HepG2 (cell line): ENCODE results near the gene TMEM198. TPM values are rescaled to one million over a fixed set of nuclear protein-coding genes. Genes with fewer than 3 reads are reported as not detected.

Source experiments
- DR1 ChIP-seq: sonication (generic); formaldehyde crosslinking; IDR thresholded peaks from 2 replicates; pipeline ENCODE4 v1.8.0; 2021; ENCODE audit warnings: mild to moderate bottlenecking, missing genetic modification reagents, inconsistent platforms
- FOXO1 ChIP-seq: sonication (generic); formaldehyde crosslinking; IDR thresholded peaks from 2 replicates; pipeline ENCODE4 v1.4.0; 2020; ENCODE audit warnings: missing genetic modification reagents
- KAT7 ChIP-seq: IDR thresholded peaks from 2 replicates; pipeline ENCODE4 v1.6.1; 2018; ENCODE audit warnings: borderline replicate concordance, missing compliant biosample characterization
- MEF2D ChIP-seq: sonication (generic); formaldehyde crosslinking; IDR thresholded peaks from 2 replicates; pipeline ENCODE4 v1.5.1; 2020; ENCODE audit warnings: mild to moderate bottlenecking, missing genetic modification reagents
- NFE2 ChIP-seq: sonication (generic); formaldehyde crosslinking; IDR thresholded peaks from 2 replicates; pipeline ENCODE4 v1.4.0; 2020; ENCODE audit warnings: missing genetic modification reagents
- NR1H2 ChIP-seq: sonication (generic); formaldehyde crosslinking; IDR thresholded peaks from 2 replicates; pipeline ENCODE4 v1.8.1; 2022; ENCODE audit warnings: low read depth, missing genetic modification reagents, borderline replicate concordance
- RARA ChIP-seq: IDR thresholded peaks from 2 replicates; pipeline ENCODE4 v1.6.1; 2016; ENCODE audit warnings: missing genetic modification reagents, missing compliant biosample characterization
- RBM22 ChIP-seq: fragments of 200-400 bp; formaldehyde crosslinking; optimal IDR thresholded peaks from 2 replicates; pipeline ENCODE3; 2017; ENCODE audit warnings: mild to moderate bottlenecking, low read length, moderate library complexity
- RFX3 ChIP-seq: IDR thresholded peaks from 2 replicates; pipeline ENCODE4 v1.6.1; 2016; ENCODE audit warnings: missing biosample characterization, missing genetic modification reagents
- SYNCRIP ChIP-seq: fragments of 200-400 bp; formaldehyde crosslinking; IDR thresholded peaks from 2 replicates; pipeline ENCODE4 v1.6.1; 2018; ENCODE audit warnings: mild to moderate bottlenecking, low read depth, low read length; ENCODE audit not compliant: insufficient read depth
- TOPORS ChIP-seq: sonication (generic); formaldehyde crosslinking; IDR thresholded peaks from 2 replicates; pipeline ENCODE4 v1.8.0; 2023; ENCODE audit warnings: mild to moderate bottlenecking, missing genetic modification reagents
- YEATS2 ChIP-seq: sonication (generic); formaldehyde crosslinking; IDR thresholded peaks from 2 replicates; pipeline ENCODE4 v1.4.0; 2020; ENCODE audit warnings: missing genetic modification reagents, borderline replicate concordance
- ZFP62 ChIP-seq: sonication (generic); formaldehyde crosslinking; IDR thresholded peaks from 2 replicates; pipeline ENCODE4 v1.4.0; 2020; ENCODE audit warnings: missing genetic modification reagents
- ZNF205 ChIP-seq: IDR thresholded peaks from 2 replicates; pipeline ENCODE4 v1.6.1; 2018; ENCODE audit warnings: missing biosample characterization, missing genetic modification reagents
- ZNF607 ChIP-seq: sonication (generic); formaldehyde crosslinking; IDR thresholded peaks from 2 replicates; pipeline ENCODE4 v1.5.1; 2020; ENCODE audit warnings: missing genetic modification reagents, mild to moderate bottlenecking, borderline replicate concordance
- ZNF615 ChIP-seq: sonication (generic); formaldehyde crosslinking; IDR thresholded peaks from 2 replicates; pipeline ENCODE4 v1.5.0; 2020; ENCODE audit warnings: mild to moderate bottlenecking, missing genetic modification reagents, borderline replicate concordance
- ZNF619 ChIP-seq: sonication (generic); formaldehyde crosslinking; IDR thresholded peaks from 2 replicates; pipeline ENCODE4 v1.4.0; 2020; ENCODE audit warnings: mild to moderate bottlenecking, missing genetic modification reagents
- ZNF766 ChIP-seq: sonication (generic); formaldehyde crosslinking; IDR thresholded peaks from 2 replicates; pipeline ENCODE4 v1.5.0; 2020; ENCODE audit warnings: missing genetic modification reagents, borderline replicate concordance
- ZNF883 ChIP-seq: sonication (generic); formaldehyde crosslinking; IDR thresholded peaks from 2 replicates; pipeline ENCODE4 v1.5.1; 2020; ENCODE audit warnings: mild to moderate bottlenecking, missing genetic modification reagents; ENCODE audit errors: not compliant biosample characterization
- polyA plus RNA-seq, 8 experiments: library from polyadenylated mRNA; depleted of rRNA in 3 of 8; stranded (reverse) in 7 of 8; unstranded in 1 of 8; fragments of >200 nt; fragmentation: Illumina TruSeq in 4 of 8; extraction: Trizol in 4 of 8; gene quantifications; 2 replicates each; pipeline versions ENCODE4 v1.2.1 to v1.2.3, GENCODE V29; 2011 to 2016; ENCODE audit warnings: low read depth in 4 of 8, missing spikeins in 1 of 8, mixed read lengths in 1 of 8; ENCODE audit not compliant: insufficient read depth in 1 of 8
- total RNA-seq, 5 experiments: library from RNA; depleted of rRNA; stranded (reverse); fragments of >200 nt; fragmentation: Illumina TruSeq; extraction: Trizol; gene quantifications; 2 replicates each; pipeline ENCODE4 v1.2.3, GENCODE V29; 2016; ENCODE audit warnings: low read depth in 1 of 5
- TF ChIP-seq, protein P1 (sequence below): sonication (generic); formaldehyde crosslinking; IDR thresholded peaks from 2 replicates; pipeline ENCODE4 v1.4.0; 2020; ENCODE audit warnings: missing genetic modification reagents
- TF ChIP-seq, protein P2 (sequence below): IDR thresholded peaks from 2 replicates; pipeline ENCODE4 v1.6.1; 2012; ENCODE audit warnings: low read depth, low read length, improper control_type of control experiment
- TF ChIP-seq, protein P3 (sequence below): sonication (generic); formaldehyde crosslinking; IDR thresholded peaks from 2 replicates; pipeline ENCODE4 v1.5.0; 2020; ENCODE audit warnings: missing genetic modification reagents
- TF ChIP-seq, protein P4 (sequence below): sonication (generic); formaldehyde crosslinking; IDR thresholded peaks from 2 replicates; pipeline ENCODE4 v1.5.1; 2020; ENCODE audit warnings: missing genetic modification reagents, mild to moderate bottlenecking, borderline replicate concordance
- TF ChIP-seq, protein P5 (sequence below): sonication (generic); formaldehyde crosslinking; IDR thresholded peaks from 2 replicates; pipeline ENCODE4 v1.4.0; 2020; ENCODE audit warnings: missing genetic modification reagents

TMEM198 gene
- total and polyA plus RNA-seq, 2 of the 13 experiments (the other 11 are each of a cell fraction or from before 2014, with no cell fraction given), result 17.3 to 23.5 TPM

DNA sequence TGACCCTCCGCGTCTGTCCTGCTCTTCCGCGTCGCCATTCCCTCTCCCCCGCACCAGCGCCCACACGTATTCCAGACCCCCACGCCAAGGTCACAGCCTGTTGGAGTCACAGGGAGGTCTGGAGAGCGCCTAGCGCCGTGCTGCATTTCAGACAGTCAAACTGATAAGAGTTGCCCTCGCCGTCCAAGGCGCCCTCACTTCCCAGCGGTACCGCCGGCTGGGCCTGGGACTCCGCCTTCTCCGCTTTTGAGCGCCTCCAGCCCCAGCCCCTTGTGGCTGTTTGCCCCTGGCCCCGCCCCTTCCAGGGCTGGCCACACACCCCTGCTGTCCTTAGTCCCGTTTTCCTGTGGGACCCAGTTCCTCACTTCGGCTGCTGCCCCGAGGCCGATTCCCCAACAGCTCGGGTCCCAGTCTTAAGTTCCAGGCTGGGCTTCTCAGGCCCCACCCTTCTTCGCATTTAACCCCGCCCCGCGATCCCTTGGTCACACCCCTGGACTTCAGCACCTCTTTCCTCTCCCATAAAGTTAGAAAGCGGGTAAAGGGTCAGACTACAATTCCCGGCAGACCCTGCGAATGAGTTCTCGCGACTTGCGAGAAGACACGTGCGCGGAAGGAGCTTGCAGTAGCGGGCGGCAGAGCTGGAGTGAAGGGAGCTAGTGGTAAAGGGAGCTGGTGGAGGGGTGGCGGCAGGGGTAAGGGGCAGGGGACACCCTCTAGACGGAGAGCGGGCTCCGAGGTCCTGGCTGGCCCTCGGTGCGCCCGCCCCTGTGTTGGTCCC is 45.4 kb upstream of the TMEM198 start, which contains the start of gene GMPPA (continued):
- TF ChIP-seq, protein P1, sequence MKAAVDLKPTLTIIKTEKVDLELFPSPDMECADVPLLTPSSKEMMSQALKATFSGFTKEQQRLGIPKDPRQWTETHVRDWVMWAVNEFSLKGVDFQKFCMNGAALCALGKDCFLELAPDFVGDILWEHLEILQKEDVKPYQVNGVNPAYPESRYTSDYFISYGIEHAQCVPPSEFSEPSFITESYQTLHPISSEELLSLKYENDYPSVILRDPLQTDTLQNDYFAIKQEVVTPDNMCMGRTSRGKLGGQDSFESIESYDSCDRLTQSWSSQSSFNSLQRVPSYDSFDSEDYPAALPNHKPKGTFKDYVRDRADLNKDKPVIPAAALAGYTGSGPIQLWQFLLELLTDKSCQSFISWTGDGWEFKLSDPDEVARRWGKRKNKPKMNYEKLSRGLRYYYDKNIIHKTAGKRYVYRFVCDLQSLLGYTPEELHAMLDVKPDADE (CRISPR knock-in tag), result no peak
- TF ChIP-seq SYNCRIP (no peak), ZNF607 (CRISPR knock-in tag) (peak; percentile 25; the same call in 1 of the 2 replicates), DR1 (CRISPR knock-in tag) (peak; percentile 63), FOXO1 (CRISPR knock-in tag) (no peak), RARA (0 out of 2 replicates have a peak, but pooled peaks have one; percentile 5), NR1H2 (CRISPR knock-in tag) (no peak), ZNF619 (CRISPR knock-in tag) (0 out of 2 replicates have a peak, but pooled peaks have one; percentile 42), KAT7 (CRISPR knock-in tag) (no peak), MEF2D (CRISPR knock-in tag) (peak; percentile 19), ZFP62 (CRISPR knock-in tag) (no peak), RBM22 (no peak), TOPORS (CRISPR knock-in tag) (peak; percentile 78; the same call in 1 of the 2 replicates), ZNF883 (peak; percentile 10), ZNF205 (CRISPR knock-in tag) (peak; percentile 45; the same call in 1 of the 2 replicates), RFX3 (CRISPR knock-in tag) (no peak), ZNF766 (CRISPR knock-in tag) (no peak), YEATS2 (CRISPR knock-in tag) (peak; percentile 83; the same call in 1 of the 2 replicates), NFE2 (0 out of 2 replicates have a peak, but pooled peaks have one; percentile 24), ZNF615 (CRISPR knock-in tag) (no peak)
- TF ChIP-seq, protein P2, sequence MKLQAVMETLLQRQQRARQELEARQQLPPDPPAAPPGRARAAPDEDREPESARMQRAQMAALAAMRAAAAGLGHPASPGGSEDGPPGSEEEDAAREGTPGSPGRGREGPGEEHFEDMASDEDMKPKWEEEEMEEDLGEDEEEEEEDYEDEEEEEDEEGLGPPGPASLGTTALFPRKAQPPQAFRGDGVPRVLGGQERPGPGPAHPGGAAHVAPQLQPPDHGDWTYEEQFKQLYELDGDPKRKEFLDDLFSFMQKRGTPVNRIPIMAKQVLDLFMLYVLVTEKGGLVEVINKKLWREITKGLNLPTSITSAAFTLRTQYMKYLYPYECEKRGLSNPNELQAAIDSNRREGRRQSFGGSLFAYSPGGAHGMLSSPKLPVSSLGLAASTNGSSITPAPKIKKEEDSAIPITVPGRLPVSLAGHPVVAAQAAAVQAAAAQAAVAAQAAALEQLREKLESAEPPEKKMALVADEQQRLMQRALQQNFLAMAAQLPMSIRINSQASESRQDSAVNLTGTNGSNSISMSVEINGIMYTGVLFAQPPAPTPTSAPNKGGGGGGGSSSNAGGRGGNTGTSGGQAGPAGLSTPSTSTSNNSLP, result peak; percentile 42; the same call in 1 of the 2 replicates
- TF ChIP-seq, protein P3, sequence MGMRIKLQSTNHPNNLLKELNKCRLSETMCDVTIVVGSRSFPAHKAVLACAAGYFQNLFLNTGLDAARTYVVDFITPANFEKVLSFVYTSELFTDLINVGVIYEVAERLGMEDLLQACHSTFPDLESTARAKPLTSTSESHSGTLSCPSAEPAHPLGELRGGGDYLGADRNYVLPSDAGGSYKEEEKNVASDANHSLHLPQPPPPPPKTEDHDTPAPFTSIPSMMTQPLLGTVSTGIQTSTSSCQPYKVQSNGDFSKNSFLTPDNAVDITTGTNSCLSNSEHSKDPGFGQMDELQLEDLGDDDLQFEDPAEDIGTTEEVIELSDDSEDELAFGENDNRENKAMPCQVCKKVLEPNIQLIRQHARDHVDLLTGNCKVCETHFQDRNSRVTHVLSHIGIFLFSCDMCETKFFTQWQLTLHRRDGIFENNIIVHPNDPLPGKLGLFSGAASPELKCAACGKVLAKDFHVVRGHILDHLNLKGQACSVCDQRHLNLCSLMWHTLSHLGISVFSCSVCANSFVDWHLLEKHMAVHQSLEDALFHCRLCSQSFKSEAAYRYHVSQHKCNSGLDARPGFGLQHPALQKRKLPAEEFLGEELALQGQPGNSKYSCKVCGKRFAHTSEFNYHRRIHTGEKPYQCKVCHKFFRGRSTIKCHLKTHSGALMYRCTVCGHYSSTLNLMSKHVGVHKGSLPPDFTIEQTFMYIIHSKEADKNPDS (CRISPR knock-in tag), result peak; percentile 53; the same call in 1 of the 2 replicates
- TF ChIP-seq, protein P4, sequence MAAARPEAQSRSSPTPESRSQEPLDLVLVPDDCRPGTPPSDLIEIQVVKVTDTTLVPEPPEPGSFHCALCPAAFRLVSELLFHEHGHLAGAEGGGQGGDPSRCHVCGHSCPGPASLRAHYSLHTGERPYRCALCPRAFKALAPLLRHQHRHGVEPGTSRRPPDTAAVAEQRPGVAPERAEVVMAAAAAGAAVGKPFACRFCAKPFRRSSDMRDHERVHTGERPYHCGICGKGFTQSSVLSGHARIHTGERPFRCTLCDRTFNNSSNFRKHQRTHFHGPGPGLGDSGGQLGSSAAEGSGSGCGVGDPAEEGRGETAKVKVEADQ (CRISPR knock-in tag), result peak; percentile 63; the same call in 1 of the 2 replicates
- TF ChIP-seq, protein P5, sequence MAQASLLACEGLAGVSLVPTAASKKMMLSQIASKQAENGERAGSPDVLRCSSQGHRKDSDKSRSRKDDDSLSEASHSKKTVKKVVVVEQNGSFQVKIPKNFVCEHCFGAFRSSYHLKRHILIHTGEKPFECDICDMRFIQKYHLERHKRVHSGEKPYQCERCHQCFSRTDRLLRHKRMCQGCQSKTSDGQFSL (CRISPR knock-in tag), result no peak
